Measurements from ENCODE around the gene MTTP.

DNA sequence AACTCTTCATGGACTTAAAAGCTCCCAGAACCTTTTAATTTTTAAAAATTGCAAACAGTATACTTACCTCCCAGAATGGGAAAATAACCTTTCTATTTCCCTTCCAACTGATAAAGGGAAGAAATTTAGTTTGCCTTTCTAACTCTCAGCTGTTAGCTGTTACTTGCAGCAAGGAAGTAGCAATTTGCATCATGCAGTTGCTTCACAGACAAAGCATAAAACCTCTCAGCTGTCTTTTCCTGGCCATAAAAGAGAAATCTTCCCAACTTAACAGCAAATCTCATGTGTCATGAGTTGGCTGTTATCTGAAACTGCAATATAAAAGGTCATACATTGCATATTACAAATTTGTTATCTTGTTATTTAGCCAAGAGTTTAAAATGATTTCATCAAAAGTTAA lies 45.4 kb upstream of the MTTP start:
- TF ChIP-seq, protein P1, sequence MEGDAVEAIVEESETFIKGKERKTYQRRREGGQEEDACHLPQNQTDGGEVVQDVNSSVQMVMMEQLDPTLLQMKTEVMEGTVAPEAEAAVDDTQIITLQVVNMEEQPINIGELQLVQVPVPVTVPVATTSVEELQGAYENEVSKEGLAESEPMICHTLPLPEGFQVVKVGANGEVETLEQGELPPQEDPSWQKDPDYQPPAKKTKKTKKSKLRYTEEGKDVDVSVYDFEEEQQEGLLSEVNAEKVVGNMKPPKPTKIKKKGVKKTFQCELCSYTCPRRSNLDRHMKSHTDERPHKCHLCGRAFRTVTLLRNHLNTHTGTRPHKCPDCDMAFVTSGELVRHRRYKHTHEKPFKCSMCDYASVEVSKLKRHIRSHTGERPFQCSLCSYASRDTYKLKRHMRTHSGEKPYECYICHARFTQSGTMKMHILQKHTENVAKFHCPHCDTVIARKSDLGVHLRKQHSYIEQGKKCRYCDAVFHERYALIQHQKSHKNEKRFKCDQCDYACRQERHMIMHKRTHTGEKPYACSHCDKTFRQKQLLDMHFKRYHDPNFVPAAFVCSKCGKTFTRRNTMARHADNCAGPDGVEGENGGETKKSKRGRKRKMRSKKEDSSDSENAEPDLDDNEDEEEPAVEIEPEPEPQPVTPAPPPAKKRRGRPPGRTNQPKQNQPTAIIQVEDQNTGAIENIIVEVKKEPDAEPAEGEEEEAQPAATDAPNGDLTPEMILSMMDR (IDR thresholded peaks at IDR 0.05), result no peak
- TF ChIP-seq POLR2AphosphoS5 (IDR thresholded peaks at IDR 0.05) (no peak), POLR2A (IDR thresholded peaks at IDR 0.05) (no peak)

Data from breast epithelium (tissue), 3 donors.